ENCODE measurements around the gene BMP8A. TPM values are rescaled to one million over a fixed set of nuclear protein-coding genes. Genes with fewer than 3 reads are reported as not detected.

Gene BMP8A
- total and polyA plus RNA-seq, 2 of the 8 experiments (the other 6 are each of a cell fraction or from before 2014, with no cell fraction given) = 0.38 to 0.43 TPM

- Histone ChIP-seq H2BK20ac (ENCODE audit: low read length) (no peak overlapping the region), H3K4me2 (ENCODE audit: insufficient read depth in 1 of 2, low read depth in 2 of 2, low read length in 2 of 2) (no peak overlapping the region), H3K79me2 (ENCODE audit: control insufficient read depth in 1 of 2, insufficient read depth in 2 of 2, low read length in 2 of 2) (no peaks in the 10 kb centered on the region), H3K4ac (replicated peaks; ENCODE audit: insufficient read length, low read depth, low read length) (no peak overlapping the region), H3K18ac (ENCODE audit: extremely low read depth, low read length) (no peak overlapping the region), H2AK5ac (ENCODE audit: low read depth, low read length) (no peak overlapping the region), H3K14ac (ENCODE audit: insufficient read length) (no peak overlapping the region), H2BK12ac (ENCODE audit: low read depth, low read length) (no peak overlapping the region), H2AFZ (ENCODE audit: low read length) (no peak overlapping the region), H3K9me3 (ENCODE audit: insufficient read depth in 2 of 2, low read depth in 1 of 2, low read length in 1 of 2) (no peaks in the 10 kb centered on the region), H2BK5ac (ENCODE audit: low read depth, low read length) (no peak overlapping the region), H2BK120ac (replicated peaks; ENCODE audit: low read depth, low read length) (no peak overlapping the region), H3K23ac (ENCODE audit: insufficient read length) (no peak overlapping the region), H3K4me1 (replicated peaks in 1 of 4; ENCODE audit: control insufficient read depth in 3 of 4, insufficient read depth in 4 of 4, low read length in 3 of 4) (peaks cover 0 to 3% (median 0%) of the 10 kb centered on the region in 4 experiments; a peak in 3 of 7 replicates), H3K79me1 (ENCODE audit: low read depth, low read length) (no peaks in the 10 kb centered on the region), H3K4me3 (ENCODE audit: extremely low read depth in 1 of 4, insufficient read depth in 2 of 4, low read depth in 3 of 4, low read length in 4 of 4) (no peak overlapping the region), H4K20me1 (replicated peaks in 1 of 2; ENCODE audit: control insufficient read depth in 1 of 2, insufficient read depth in 2 of 2, low read length in 2 of 2) (peaks cover 0 to 4% of the 10 kb centered on the region in 2 experiments), H3K27me3 (replicated peaks in 1 of 4; ENCODE audit: control insufficient read depth in 3 of 4, extremely low read depth in 1 of 4, insufficient read depth in 3 of 4, low read length in 3 of 4) (peaks cover 16 to 44% (median 37%) of the 10 kb centered on the region in 4 experiments), H4K8ac (ENCODE audit: extremely low read depth, insufficient read depth, low read length) (no peak overlapping the region), H3K27ac (ENCODE audit: low read depth, low read length) (no peak overlapping the region), H4K5ac (ENCODE audit: insufficient read length, low read depth, low read length) (no peak overlapping the region), H3K23me2 (ENCODE audit: low read depth, low read length) (peaks cover 7% of the 10 kb centered on the region; the same call in 1 of the 2 replicates), H3K56ac (replicated peaks; ENCODE audit: insufficient read length, low read depth, low read length) (no peak overlapping the region), H4K91ac (replicated peaks; ENCODE audit: insufficient read length, low read length) (no peak overlapping the region), H2BK15ac (ENCODE audit: low read length) (no peak overlapping the region), H3K36me3 (ENCODE audit: control insufficient read depth in 2 of 4, insufficient read depth in 4 of 4, low read length in 3 of 4) (no peaks in the 10 kb centered on the region), H3K9ac (replicated peaks in 1 of 4; ENCODE audit: extremely low read depth in 1 of 4, low read depth in 3 of 4, low read length in 3 of 4) (no peak overlapping the region)
- 90% methylated on average over 13 of the region's 14 CpGs; no CpG with 5 or more reads in 1 of the 2 experiments for WGBS, 2 experiments (ENCODE audit: extremely low coverage in 1 of 2, insufficient coverage in 1 of 2, insufficient read length in 1 of 2, insufficient replicate concordance in 2 of 2, low coverage in 1 of 2, low lambda C conversion rate in 2 of 2, missing lambda C conversion rate in 1 of 2)
- DNase-seq (ENCODE audit: low read depth in 1 of 2, low spot score in 2 of 2) (no peak), FAIRE-seq (no peak)
- ChIA-PET CTCF (ENCODE audit: partially characterized antibody) (interaction anchor here (1.0 kb wide), 1 partner anchor 44 kb away, joined by 4 read pairs; no protein-coding TSS in a partner anchor), POLR2A (ENCODE audit: partially characterized antibody) (no interaction called here)
- no peak for TF ChIP-seq SRF (IDR thresholded peaks at IDR 0.05; ENCODE audit: low read depth, low read length)
- no peak for TF ChIP-seq CBX5 (IDR thresholded peaks at IDR 0.05; ENCODE audit: low read depth, low read length)
- no peak for TF ChIP-seq CBX8 (IDR thresholded peaks at IDR 0.05; ENCODE audit: borderline replicate concordance, low read depth, low read length)
- TF ChIP-seq GABPA (IDR thresholded peaks at IDR 0.05; ENCODE audit: borderline replicate concordance, insufficient read depth, low read length) = no peak
- TF ChIP-seq EZH2 (IDR thresholded peaks at IDR 0.05; ENCODE audit: low read depth, low read length, severe bottlenecking) = no peak
- no peak for TF ChIP-seq SAP30 (IDR thresholded peaks at IDR 0.05; ENCODE audit: insufficient read depth, insufficient replicate concordance, low read length)
- TF ChIP-seq SIN3A (conservative IDR thresholded peaks at IDR 0.05 in 1 of 2, IDR thresholded peaks at IDR 0.05 in 1 of 2; ENCODE audit: low read depth in 1 of 2, low read length in 2 of 2) = no peak
- no peak for TF ChIP-seq POLR2AphosphoS5 (IDR thresholded peaks at IDR 0.05; ENCODE audit: low read depth, low read length)
- no peak for TF ChIP-seq TAF1 (IDR thresholded peaks at IDR 0.05; ENCODE audit: low read depth, low read length)
- TF ChIP-seq CHD1 (IDR thresholded peaks at IDR 0.05; ENCODE audit: low read depth, low read length) = no peak
- no peak for TF ChIP-seq MAFK (IDR thresholded peaks at IDR 0.05; ENCODE audit: low read depth, low read length)
- no peak for TF ChIP-seq CEBPB (IDR thresholded peaks at IDR 0.05; ENCODE audit: low read depth, low read length)
These were observed 3.4 kb downstream of the BMP8A start for GRCh38 chr1:39494671-39495410.

Data from H1 (cell line).